ENCODE measurements around the gene TANGO2.

DNA sequence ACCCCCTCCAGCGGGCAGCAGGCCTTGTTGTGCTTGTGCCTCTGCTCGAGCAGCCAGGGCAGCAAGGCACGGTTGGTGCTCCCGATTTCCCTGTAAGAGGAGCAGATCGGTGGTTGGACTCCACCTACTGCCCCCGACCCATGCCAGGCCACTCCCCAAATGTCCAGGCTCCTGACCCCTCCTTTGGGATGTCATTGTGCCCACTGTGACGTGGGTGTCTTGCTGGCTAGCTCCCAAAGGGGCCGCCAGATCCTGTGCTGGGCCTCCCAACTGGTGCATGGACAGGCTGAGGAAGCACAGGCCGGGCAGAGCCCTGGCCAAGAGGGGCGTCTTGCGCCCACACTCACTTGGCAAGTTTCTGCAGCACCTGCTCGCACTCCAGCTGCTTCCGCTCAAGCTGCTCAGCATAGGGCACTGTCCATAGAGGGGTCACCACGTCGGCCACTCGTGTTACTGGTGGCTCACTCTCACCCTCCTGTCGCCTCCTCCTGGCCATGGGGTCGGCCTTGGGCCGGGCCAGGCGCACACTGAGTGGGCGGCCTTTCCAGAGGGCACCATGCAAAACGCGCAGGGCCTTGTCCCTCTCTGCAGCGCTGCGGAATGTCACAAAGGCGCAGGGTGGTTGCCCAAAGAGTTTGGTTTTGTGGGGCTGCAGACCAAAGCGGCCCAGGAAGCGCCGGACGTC lies 94.9 kb downstream of the TANGO2 start, which contains the start of gene RANBP1:
- TF ChIP-seq, protein P1, sequence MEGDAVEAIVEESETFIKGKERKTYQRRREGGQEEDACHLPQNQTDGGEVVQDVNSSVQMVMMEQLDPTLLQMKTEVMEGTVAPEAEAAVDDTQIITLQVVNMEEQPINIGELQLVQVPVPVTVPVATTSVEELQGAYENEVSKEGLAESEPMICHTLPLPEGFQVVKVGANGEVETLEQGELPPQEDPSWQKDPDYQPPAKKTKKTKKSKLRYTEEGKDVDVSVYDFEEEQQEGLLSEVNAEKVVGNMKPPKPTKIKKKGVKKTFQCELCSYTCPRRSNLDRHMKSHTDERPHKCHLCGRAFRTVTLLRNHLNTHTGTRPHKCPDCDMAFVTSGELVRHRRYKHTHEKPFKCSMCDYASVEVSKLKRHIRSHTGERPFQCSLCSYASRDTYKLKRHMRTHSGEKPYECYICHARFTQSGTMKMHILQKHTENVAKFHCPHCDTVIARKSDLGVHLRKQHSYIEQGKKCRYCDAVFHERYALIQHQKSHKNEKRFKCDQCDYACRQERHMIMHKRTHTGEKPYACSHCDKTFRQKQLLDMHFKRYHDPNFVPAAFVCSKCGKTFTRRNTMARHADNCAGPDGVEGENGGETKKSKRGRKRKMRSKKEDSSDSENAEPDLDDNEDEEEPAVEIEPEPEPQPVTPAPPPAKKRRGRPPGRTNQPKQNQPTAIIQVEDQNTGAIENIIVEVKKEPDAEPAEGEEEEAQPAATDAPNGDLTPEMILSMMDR (IDR thresholded peaks at IDR 0.05; ENCODE audit: borderline replicate concordance, extremely low read depth, low read length, poor library complexity, severe bottlenecking), result no peak
- TF ChIP-seq EZH2 (IDR thresholded peaks at IDR 0.05; ENCODE audit: borderline replicate concordance, low read depth, low read length, severe bottlenecking), result no peak
